K562 (cell line): ENCODE measurements around the gene TMEM132D. TPM values are rescaled to one million over a fixed set of nuclear protein-coding genes. Genes with fewer than 3 reads are reported as not detected.

ENCODE experiments used
- AFF1 ChIP-seq, 2 experiments: fragments of 450-650 bp; IDR thresholded peaks; 2 replicates each; pipeline ENCODE4 v1.6.1; 2018; ENCODE audit warnings: mild to moderate bottlenecking in 2 of 2, low read depth in 1 of 2; ENCODE audit not compliant: partially characterized antibody in 2 of 2
- CLOCK ChIP-seq: fragments of 250-450 bp; sonication (Bioruptor Pico); IDR thresholded peaks from 2 replicates; pipeline ENCODE4 v1.4.0; 2020; ENCODE audit warnings: mild to moderate bottlenecking, moderate library complexity, borderline replicate concordance
- HMGN3 ChIP-seq: IDR thresholded peaks from 2 replicates; pipeline ENCODE4 v1.6.1; 2011; ENCODE audit warnings: borderline replicate concordance, low read depth, mild to moderate bottlenecking, mixed read lengths, low read length; ENCODE audit not compliant: insufficient read length; ENCODE audit errors: extremely low read depth
- ILF3 ChIP-seq: fragments of 450-650 bp; IDR thresholded peaks from 2 replicates; pipeline ENCODE4 v1.6.1; 2018; ENCODE audit warnings: antibody characterized with exemption, mild to moderate bottlenecking, moderate library complexity, borderline replicate concordance
- MCM3 ChIP-seq: fragments of 450-650 bp; IDR thresholded peaks from 2 replicates; pipeline ENCODE4 v1.6.1; 2016
- SIRT6 ChIP-seq: IDR thresholded peaks from one replicate; pipeline ENCODE4 v1.6.1; 2012; ENCODE audit warnings: low read depth, mild to moderate bottlenecking, control low read depth, inconsistent platforms, low read length, moderate library complexity
- SNRNP70 ChIP-seq: fragments of 200-400 bp; formaldehyde crosslinking; optimal IDR thresholded peaks from 2 replicates; pipeline ENCODE3; 2017; ENCODE audit warnings: low read depth, low read length
- ZNF184 ChIP-seq: sonication (generic); formaldehyde crosslinking; IDR thresholded peaks from 2 replicates; pipeline ENCODE4 v1.5.0; 2020; ENCODE audit warnings: missing genetic modification reagents
- ZNF282 ChIP-seq: sonication (generic); formaldehyde crosslinking; IDR thresholded peaks from 2 replicates; pipeline ENCODE4 v1.8.1; 2023; ENCODE audit warnings: missing genetic modification reagents
- ZNF639 ChIP-seq, 2 experiments: fragments of 200-800 bp in 1 of 2; sonication (Bioruptor generic) in 1 of 2; sonication (generic) in 1 of 2; formaldehyde crosslinking in 1 of 2; IDR thresholded peaks in 1 of 2; conservative IDR thresholded peaks in 1 of 2; 2 replicates each; pipeline versions ENCODE4 v1.5.0 to v1.6.1; 2016 to 2020; ENCODE audit warnings: missing compliant biosample characterization in 1 of 2, missing genetic modification characterization in 1 of 2, missing genetic modification reagents in 1 of 2
- polyA plus RNA-seq, 8 experiments: library from polyadenylated mRNA; depleted of rRNA in 4 of 8; stranded (reverse) in 5 of 8; unstranded in 3 of 8; fragments of >200 nt; fragmentation: Nextera tagmentation in 2 of 8; fragmentation: Illumina TruSeq in 1 of 8; extraction: Ambion mirVana in 2 of 8; extraction: Trizol in 1 of 8; gene quantifications; 2 replicates each; pipeline versions ENCODE4 v1.2.1 to v1.2.3, GENCODE V29; 2011 to 2014; ENCODE audit warnings: inconsistent platforms in 1 of 8, missing spikeins in 1 of 8
- total RNA-seq, 7 experiments: library from RNA; depleted of rRNA in 6 of 7; stranded (reverse); fragments of >200 nt in 6 of 7; fragmentation: Illumina TruSeq in 2 of 7; extraction: Trizol in 2 of 7; gene quantifications; 2 replicates each; pipeline versions ENCODE4 v1.2.1 to v1.2.3, GENCODE V29; 2011 to 2021; ENCODE audit warnings: low replicate concordance in 1 of 7

Gene TMEM132D
- total and polyA plus RNA-seq, 9 of the 15 experiments (the other 6 are each of a cell fraction or from before 2014, with no cell fraction given): not detected

GRCh38 chr12:129241852-129242251 is 662.0 kb downstream of the TMEM132D start (continued):
- TF ChIP-seq AFF1 (IDR thresholded peaks at IDR 0.05; ENCODE audit: low read depth in 1 of 2, partially characterized antibody in 2 of 2) (no peak), ILF3 (no peak), HMGN3 (no peak), ZNF184 (CRISPR knock-in tag) (no peak), SIRT6 (no peak), CLOCK (CRISPR knock-in tag) (no peak), SNRNP70 (no peak), MCM3 (no peak), ZNF639 (CRISPR knock-in tag; conservative IDR thresholded peaks at IDR 0.05 in 1 of 2, IDR thresholded peaks at IDR 0.05 in 1 of 2) (no peak), ZNF282 (no peak)
